OCI-LY1 (cell line): ENCODE measurements around the gene JOSD2.

Source experiments
- H2AFZ ChIP-seq: fragments of 200-600 bp; sonication (generic), shearing (Covaris generic); 2 replicates; pipeline ENCODE4 v1.6.0; 2014; ENCODE audit warnings: antibody characterized with exemption, mild to moderate bottlenecking, low read length
- H3F3A ChIP-seq: fragments of 200-600 bp; sonication (generic), shearing (Covaris generic); 2 replicates; pipeline ENCODE4 v1.6.0; 2014; ENCODE audit warnings: mild to moderate bottlenecking, antibody characterized with exemption, low read length, moderate library complexity; ENCODE audit not compliant: insufficient read depth
- H3K27ac ChIP-seq: fragments of 200-600 bp; sonication (generic); 2 replicates; pipeline ENCODE4 v1.5.1; 2014; ENCODE audit warnings: low read length, mixed run types, mild to moderate bottlenecking, low read depth; ENCODE audit not compliant: poor library complexity, severe bottlenecking
- H3K27me3 ChIP-seq: fragments of 200-600 bp; sonication (generic); 2 replicates; pipeline ENCODE4 v1.6.0; 2014; ENCODE audit warnings: antibody characterized with exemption, mild to moderate bottlenecking, low read length, moderate library complexity; ENCODE audit not compliant: insufficient read depth
- H3K36me3 ChIP-seq: fragments of 200-600 bp; sonication (generic); 2 replicates; pipeline ENCODE4 v1.6.1; 2014; ENCODE audit warnings: mild to moderate bottlenecking, antibody characterized with exemption, low read length, moderate library complexity, mixed read lengths; ENCODE audit not compliant: insufficient read depth
- H3K4me1 ChIP-seq: fragments of 200-600 bp; sonication (generic); 2 replicates; pipeline ENCODE4 v1.5.1; 2014; ENCODE audit warnings: mild to moderate bottlenecking, low read length, moderate library complexity; ENCODE audit not compliant: insufficient read depth, severe bottlenecking
- H3K4me2 ChIP-seq: fragments of 200-600 bp; sonication (generic), shearing (Covaris generic); 2 replicates; pipeline ENCODE4 v1.6.1; 2014; ENCODE audit warnings: low read length
- H3K4me3 ChIP-seq: fragments of 200-600 bp; sonication (generic); 2 replicates; pipeline ENCODE4 v1.5.1; 2014; ENCODE audit warnings: low read length, low read depth, mild to moderate bottlenecking, mixed read lengths; ENCODE audit not compliant: poor library complexity, severe bottlenecking
- H3K79me2 ChIP-seq: fragments of 200-600 bp; shearing (Covaris generic); 2 replicates; pipeline ENCODE4 v1.6.1; 2016; ENCODE audit warnings: mixed run types, low read length, mixed read lengths; ENCODE audit not compliant: insufficient read depth
- H3K9ac ChIP-seq: fragments of 200-600 bp; sonication (generic), shearing (Covaris generic); 2 replicates; pipeline ENCODE4 v1.6.1; 2014; ENCODE audit warnings: mild to moderate bottlenecking, low read length, mixed read lengths
- H3K9me2 ChIP-seq: fragments of 200-600 bp; sonication (generic), shearing (Covaris generic); 2 replicates; pipeline ENCODE4 v1.6.1; 2014; ENCODE audit warnings: low read depth, mild to moderate bottlenecking, low read length, mixed read lengths
- H3K9me3 ChIP-seq: fragments of 200-600 bp; shearing (Covaris generic); 2 replicates; pipeline ENCODE4 v1.6.1; 2014; ENCODE audit warnings: low read length, mixed read lengths
- H4K20me1 ChIP-seq: fragments of 200-600 bp; sonication (generic), shearing (Covaris generic); 2 replicates; pipeline ENCODE4 v1.6.0; 2016; ENCODE audit warnings: mild to moderate bottlenecking, low read length; ENCODE audit not compliant: insufficient read depth
- EZH2 ChIP-seq: fragments of 200-600 bp; sonication (generic), shearing (Covaris generic); IDR thresholded peaks from 2 replicates; pipeline ENCODE4 v1.8.0; 2017; ENCODE audit warnings: borderline replicate concordance, mixed run types, mild to moderate bottlenecking, antibody characterized with exemption, low read length, moderate library complexity, mixed read lengths
- TF ChIP-seq, protein P1 (sequence below): fragments of 200-600 bp; sonication (generic), shearing (Covaris generic); IDR thresholded peaks from 2 replicates; pipeline ENCODE4 v1.5.1; 2017; ENCODE audit warnings: mild to moderate bottlenecking, antibody characterized with exemption, low read length, moderate library complexity, mixed read lengths

Gene JOSD2

DNA sequence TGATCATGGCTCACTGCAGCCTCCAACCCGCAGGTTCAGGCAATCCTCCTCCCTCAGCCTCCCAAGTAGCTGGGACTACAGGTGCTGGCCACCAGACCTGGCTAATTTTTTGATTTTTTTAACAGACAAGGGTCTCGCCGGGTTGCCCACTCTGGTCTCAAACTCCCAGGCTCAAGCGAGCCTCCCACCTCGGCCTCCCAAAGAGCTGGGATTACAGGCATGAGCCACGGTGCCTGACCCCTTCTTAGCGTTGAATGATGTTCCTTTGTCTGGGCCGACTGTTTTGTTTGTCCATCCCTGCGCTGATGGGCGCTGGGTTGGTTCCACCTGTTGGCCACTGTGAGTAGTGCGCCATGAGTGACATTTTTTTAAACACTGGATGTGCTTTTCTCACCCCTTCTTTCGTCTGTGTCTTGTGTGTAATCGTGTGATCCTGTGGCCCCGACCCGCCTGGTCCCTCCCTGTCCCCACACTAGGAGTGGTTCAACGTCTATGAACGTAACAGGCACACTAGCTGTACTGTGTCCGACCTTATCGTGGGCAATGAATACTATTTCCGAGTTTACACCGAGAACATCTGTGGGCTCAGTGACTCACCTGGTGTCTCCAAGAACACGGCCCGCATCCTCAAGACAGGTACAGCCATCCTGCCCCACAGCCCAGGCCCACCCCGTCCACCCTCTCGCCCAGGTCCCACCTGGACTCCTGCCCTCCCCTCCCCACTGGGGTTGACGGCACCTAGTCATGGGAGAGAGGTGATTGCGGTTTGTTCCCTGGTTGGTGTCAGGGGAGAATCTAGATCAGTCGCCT is 49.7 kb downstream of the JOSD2 start:
- peaks cover 15% of the 10 kb centered on the region for H3K4me1 ChIP-seq
- no peak overlapping the region for H3K9ac ChIP-seq
- H3K4me2 ChIP-seq, result peak overlapping the region; percentile 8; the same call in 1 of the 2 replicates
- H4K20me1 ChIP-seq, result no peaks in the 10 kb centered on the region
- TF ChIP-seq EZH2, result no peak
- TF ChIP-seq, protein P1, sequence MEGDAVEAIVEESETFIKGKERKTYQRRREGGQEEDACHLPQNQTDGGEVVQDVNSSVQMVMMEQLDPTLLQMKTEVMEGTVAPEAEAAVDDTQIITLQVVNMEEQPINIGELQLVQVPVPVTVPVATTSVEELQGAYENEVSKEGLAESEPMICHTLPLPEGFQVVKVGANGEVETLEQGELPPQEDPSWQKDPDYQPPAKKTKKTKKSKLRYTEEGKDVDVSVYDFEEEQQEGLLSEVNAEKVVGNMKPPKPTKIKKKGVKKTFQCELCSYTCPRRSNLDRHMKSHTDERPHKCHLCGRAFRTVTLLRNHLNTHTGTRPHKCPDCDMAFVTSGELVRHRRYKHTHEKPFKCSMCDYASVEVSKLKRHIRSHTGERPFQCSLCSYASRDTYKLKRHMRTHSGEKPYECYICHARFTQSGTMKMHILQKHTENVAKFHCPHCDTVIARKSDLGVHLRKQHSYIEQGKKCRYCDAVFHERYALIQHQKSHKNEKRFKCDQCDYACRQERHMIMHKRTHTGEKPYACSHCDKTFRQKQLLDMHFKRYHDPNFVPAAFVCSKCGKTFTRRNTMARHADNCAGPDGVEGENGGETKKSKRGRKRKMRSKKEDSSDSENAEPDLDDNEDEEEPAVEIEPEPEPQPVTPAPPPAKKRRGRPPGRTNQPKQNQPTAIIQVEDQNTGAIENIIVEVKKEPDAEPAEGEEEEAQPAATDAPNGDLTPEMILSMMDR, result peak; percentile 86
- H3K27me3 ChIP-seq, result peaks cover 5% of the 10 kb centered on the region; the same call in 1 of the 2 replicates
- H2AFZ ChIP-seq, result no peak overlapping the region
- no peaks in the 10 kb centered on the region for H3K79me2 ChIP-seq
- H3K4me3 ChIP-seq, result no peak overlapping the region
- H3F3A ChIP-seq, result no peaks in the 10 kb centered on the region; the same call in 1 of the 2 replicates
- no peak overlapping the region for H3K27ac ChIP-seq
- H3K9me3 ChIP-seq, result no peaks in the 10 kb centered on the region
- no peaks in the 10 kb centered on the region for H3K36me3 ChIP-seq
- H3K9me2 ChIP-seq, result no peaks in the 10 kb centered on the region

GRCh38 chr19:50460161-50460765 is 50.7 kb downstream of the JOSD2 start:
- Histone ChIP-seq H3K27ac (no peak overlapping the region), H3K9me2 (no peaks in the 10 kb centered on the region), H3K79me2 (no peaks in the 10 kb centered on the region), H4K20me1 (no peaks in the 10 kb centered on the region), H3K9me3 (no peaks in the 10 kb centered on the region), H3K4me1 (peaks cover 15% of the 10 kb centered on the region), H3K36me3 (no peaks in the 10 kb centered on the region), H3K9ac (peak overlapping the region; percentile 26; the same call in 1 of the 2 replicates), H3K4me2 (peak overlapping the region; percentile 45), H3F3A (no peaks in the 10 kb centered on the region; the same call in 1 of the 2 replicates), H3K27me3 (peaks cover 4% of the 10 kb centered on the region; the same call in 1 of the 2 replicates), H3K4me3 (no peak overlapping the region), H2AFZ (no peak overlapping the region)
- TF ChIP-seq EZH2, result no peak
- TF ChIP-seq, protein P1, result peak; percentile 36; the same call in 1 of the 2 replicates

- H3K36me3 ChIP-seq, result no peaks in the 10 kb centered on the region
- no peaks in the 10 kb centered on the region for H3K79me2 ChIP-seq
- peaks cover 15% of the 10 kb centered on the region for H3K4me1 ChIP-seq
- H2AFZ ChIP-seq, result no peak overlapping the region
- H4K20me1 ChIP-seq, result no peaks in the 10 kb centered on the region
- no peak overlapping the region for H3K4me2 ChIP-seq
- no peaks in the 10 kb centered on the region; the same call in 1 of the 2 replicates for H3K27me3 ChIP-seq
- no peak for TF ChIP-seq EZH2
- TF ChIP-seq, protein P1, result no peak
- H3K9me3 ChIP-seq, result no peaks in the 10 kb centered on the region
- no peaks in the 10 kb centered on the region for H3K9me2 ChIP-seq
- H3K4me3 ChIP-seq, result no peak overlapping the region
- H3K27ac ChIP-seq, result no peak overlapping the region
- H3F3A ChIP-seq, result no peaks in the 10 kb centered on the region; the same call in 1 of the 2 replicates
- H3K9ac ChIP-seq, result no peak overlapping the region
Observed at GRCh38 chr19:50459638-50460037, 51.4 kb downstream of the JOSD2 start.
